ENCODE measurements around the gene OGFOD2. TPM values are rescaled to one million over a fixed set of nuclear protein-coding genes. Genes with fewer than 3 reads are reported as not detected.
A peak's percentile ranks its signal among the peaks of the same experiment; 100 is the strongest.

Gene OGFOD2
- total and polyA plus RNA-seq, 11 donors: 4.4 to 19.7 (median 12.7) TPM

DNA sequence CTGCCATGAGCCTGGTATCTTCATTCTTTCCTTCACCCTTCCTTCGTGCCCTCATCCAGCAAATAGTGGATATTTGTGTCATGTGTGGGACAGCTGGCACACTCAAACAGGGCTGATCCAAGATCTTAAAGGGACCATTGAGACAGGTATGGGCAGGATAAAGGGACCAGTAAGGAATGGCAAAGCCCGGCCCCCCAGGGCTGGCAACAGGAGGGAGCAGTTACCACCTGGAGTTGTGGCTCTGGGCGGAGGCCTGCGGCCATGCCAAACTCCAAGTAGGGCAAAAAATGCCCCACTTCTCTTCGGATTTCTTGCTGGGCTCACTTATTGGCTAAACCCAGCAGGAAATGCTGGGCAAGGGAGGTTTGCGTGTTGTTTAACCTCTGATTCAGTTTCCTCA lies 2.1 kb downstream of the OGFOD2 start:
- no peak overlapping the region for H3K27ac ChIP-seq
- peaks cover 9 to 59% (median 43%) of the 10 kb centered on the region in 12 donors for H3K4me1 ChIP-seq
- TF ChIP-seq CTCF (IDR thresholded peaks at IDR 0.05) (no peak), POLR2A (IDR thresholded peaks at IDR 0.05) (no peak)
- intact Hi-C loops (cut with DNase I): loop anchor here in 2 of 10 donors (5.0 kb wide), 2 partner anchors 175 to 255 kb away; partner anchors contain the start of genes MPHOSPH9 (in 1 of the 2), MTRFR (in 1 of the 2) and PITPNM2 (in 1 of the 2)
- peak in 1 of 5 donors; percentile 5 for DNase-seq
- H3K36me3 ChIP-seq: peaks cover 0 to 15% (median 0%) of the 10 kb centered on the region in 9 donors
- ATAC-seq: no peak
- WGBS, 4 donors: 81 to 90% (median 86%) methylated on average over 6 of the region's 6 CpGs
- no peaks in the 10 kb centered on the region for H3K27me3 ChIP-seq
- peak overlapping the region in 1 of 12 donors; percentile 98 for H3K4me3 ChIP-seq
- H3K9me3 ChIP-seq: no peaks in the 10 kb centered on the region

DNA sequence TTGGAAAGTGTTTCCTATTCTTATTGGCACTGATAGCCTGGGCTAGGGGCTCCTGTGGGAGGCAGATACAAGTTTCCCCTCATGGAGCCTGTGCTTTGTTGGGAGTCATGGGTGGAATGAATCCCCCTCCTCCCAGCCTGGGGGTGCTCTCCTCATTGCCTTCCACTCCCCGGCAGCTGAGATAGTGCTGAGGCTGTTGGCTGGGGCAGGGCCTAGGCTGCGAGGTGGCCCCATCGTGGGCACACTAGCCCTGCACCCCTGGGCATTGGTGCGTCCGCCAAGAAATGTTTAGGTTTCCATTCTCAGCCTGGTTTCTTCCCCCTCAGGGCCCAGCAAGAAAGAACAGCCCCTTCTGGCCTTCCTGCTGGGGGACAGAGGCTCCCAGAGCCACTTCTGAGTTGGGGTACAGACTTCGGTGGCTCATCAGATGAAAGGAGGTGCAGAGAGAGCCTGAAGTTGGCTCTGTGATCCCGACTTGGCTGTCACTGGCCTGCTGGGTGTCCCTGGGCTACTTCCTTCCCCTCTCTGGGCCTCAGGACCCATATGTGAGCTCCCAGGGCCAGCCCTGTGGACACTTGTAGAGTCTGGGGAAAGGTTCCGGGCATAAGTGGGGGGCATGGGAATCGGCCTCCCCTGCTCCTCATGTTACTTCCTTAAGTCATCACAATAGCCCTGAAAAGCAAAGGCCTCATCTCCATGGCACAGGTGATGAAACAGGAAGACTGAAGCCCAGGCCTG lies 2.8 kb downstream of the OGFOD2 start:
- Histone ChIP-seq H3K9me3 (no peaks in the 10 kb centered on the region), H3K36me3 (peaks cover 0 to 22% (median 5%) of the 10 kb centered on the region in 9 donors), H3K4me3 (no peak overlapping the region), H3K27ac (no peak overlapping the region), H3K27me3 (no peaks in the 10 kb centered on the region), H3K4me1 (peaks cover 14 to 66% (median 49%) of the 10 kb centered on the region in 12 donors)
- ATAC-seq (no peak), DNase-seq (peak in 2 of 5 donors; percentile 5 to 55)
- TF ChIP-seq POLR2A (IDR thresholded peaks at IDR 0.05) (no peak), CTCF (IDR thresholded peaks at IDR 0.05) (no peak)
- WGBS, 4 donors: 83 to 90% (median 88%) methylated on average over 4 to 9 of the region's 9 CpGs
- intact Hi-C loops (cut with DNase I): loop anchor here in 3 of 10 donors (2.0 to 5.0 kb wide), 3 partner anchors 173 to 254 kb away; partner anchors contain the start of genes PITPNM2 (in 2 of the 3), MPHOSPH9 (in 1 of the 3) and MTRFR (in 1 of the 3)

DNA sequence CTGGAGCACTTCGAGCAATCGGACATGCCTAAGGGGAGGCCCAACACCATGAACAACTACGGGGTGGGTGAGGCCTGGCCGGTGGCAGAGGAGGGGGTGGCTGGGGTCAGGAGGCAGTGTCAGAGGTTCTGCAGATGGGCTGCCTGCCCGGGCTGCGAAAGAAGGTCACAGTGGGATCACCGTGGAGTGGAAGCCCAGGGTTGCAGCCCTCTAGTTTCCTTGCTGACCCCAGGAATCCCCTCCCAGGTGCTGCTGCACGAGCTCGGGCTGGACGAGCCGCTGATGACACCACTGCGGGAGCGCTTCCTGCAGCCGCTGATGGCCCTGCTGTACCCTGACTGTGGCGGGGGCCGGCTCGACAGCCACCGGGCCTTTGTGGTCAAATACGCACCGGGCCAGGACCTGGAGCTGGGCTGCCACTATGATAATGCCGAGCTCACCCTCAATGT lies 3.5 kb downstream of the OGFOD2 start:
- Histone ChIP-seq H3K27me3 (no peaks in the 10 kb centered on the region), H3K27ac (no peak overlapping the region), H3K36me3 (peaks cover 0 to 28% (median 8%) of the 10 kb centered on the region in 9 donors), H3K4me3 (no peak overlapping the region), H3K9me3 (no peaks in the 10 kb centered on the region), H3K4me1 (peaks cover 14 to 72% (median 55%) of the 10 kb centered on the region in 12 donors)
- intact Hi-C loops (cut with DNase I): loop anchor here in 3 of 10 donors (2.0 to 5.0 kb wide), 3 partner anchors 172 to 254 kb away; partner anchors contain the start of genes PITPNM2 (in 2 of the 3), MPHOSPH9 (in 1 of the 3) and MTRFR (in 1 of the 3)
- no peak for ATAC-seq
- no peak for TF ChIP-seq POLR2A (IDR thresholded peaks at IDR 0.05)
- no peak for TF ChIP-seq CTCF (IDR thresholded peaks at IDR 0.05)
- peak in 1 of 5 donors; percentile 8 for DNase-seq
- WGBS, 4 donors: 84 to 89% (median 87%) methylated on average over 7 to 21 of the region's 21 CpGs

Measured in heart left ventricle (tissue), 16 donors.